Cerebellar cortex (tissue), 1 donor: Measurements from ENCODE around the gene SH3PXD2A.
"Not testable (repeated sequence)": the region's sequence is repeated elsewhere in the genome, so short reads cannot be mapped to it uniquely, and the experiment has no call there.

ENCODE experiments used
- DNase-seq: peaks from one replicate; pipeline ENCODE4 v3.0.0-alpha.2; 2015; ENCODE audit warnings: low spot score

The SH3PXD2A gene

GRCh38 chr10:103747193-103747865 is 108.0 kb downstream of the SH3PXD2A start:
- no peak for DNase-seq

- no peak for DNase-seq
These were observed 108.8 kb downstream of the SH3PXD2A start for GRCh38 chr10:103746598-103746997.

- DNase-seq: no peak
These were observed 109.8 kb downstream of the SH3PXD2A start for GRCh38 chr10:103745341-103746247.

DNA sequence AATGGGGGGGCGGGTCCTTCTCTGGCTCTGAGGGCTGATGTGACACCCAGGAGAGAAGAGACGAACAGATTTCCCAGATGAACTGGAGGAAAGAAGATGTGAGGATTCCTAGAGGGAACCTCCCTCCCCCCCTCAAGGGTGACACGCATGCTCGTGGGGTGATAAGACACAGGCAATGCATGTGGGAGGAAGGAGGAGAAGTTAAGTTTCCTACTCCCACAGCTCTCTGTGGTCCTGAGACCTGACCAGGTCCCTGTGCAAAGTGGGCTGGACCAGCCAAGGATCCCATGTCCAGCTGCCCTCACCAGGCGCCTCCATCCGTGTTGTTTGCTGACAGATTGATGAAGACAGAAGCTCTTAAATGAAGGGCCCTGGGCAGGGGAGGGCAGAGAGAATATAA is 112.6 kb downstream of the SH3PXD2A start:
- DNase-seq: no peak

DNA sequence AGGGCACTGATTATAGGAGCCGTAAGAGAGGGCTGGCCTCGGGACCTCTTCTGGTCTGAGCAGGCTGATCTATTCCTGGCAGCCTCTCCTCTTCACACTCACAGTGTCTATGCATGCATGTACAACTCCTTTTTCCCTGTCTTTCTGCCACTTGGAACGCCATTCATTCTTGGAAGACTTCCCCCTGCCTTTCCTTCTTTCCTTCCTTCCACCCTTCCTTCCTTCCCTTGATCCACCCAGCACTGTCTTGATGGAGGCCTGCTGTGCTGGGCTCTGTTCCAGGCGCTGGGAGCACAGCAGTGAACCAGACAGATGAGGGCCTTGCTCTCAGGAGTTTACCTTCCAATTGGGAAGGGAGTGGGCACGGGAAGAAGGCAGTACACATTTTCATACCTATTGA is 114.8 kb downstream of the SH3PXD2A start:
- no peak for DNase-seq

DNA sequence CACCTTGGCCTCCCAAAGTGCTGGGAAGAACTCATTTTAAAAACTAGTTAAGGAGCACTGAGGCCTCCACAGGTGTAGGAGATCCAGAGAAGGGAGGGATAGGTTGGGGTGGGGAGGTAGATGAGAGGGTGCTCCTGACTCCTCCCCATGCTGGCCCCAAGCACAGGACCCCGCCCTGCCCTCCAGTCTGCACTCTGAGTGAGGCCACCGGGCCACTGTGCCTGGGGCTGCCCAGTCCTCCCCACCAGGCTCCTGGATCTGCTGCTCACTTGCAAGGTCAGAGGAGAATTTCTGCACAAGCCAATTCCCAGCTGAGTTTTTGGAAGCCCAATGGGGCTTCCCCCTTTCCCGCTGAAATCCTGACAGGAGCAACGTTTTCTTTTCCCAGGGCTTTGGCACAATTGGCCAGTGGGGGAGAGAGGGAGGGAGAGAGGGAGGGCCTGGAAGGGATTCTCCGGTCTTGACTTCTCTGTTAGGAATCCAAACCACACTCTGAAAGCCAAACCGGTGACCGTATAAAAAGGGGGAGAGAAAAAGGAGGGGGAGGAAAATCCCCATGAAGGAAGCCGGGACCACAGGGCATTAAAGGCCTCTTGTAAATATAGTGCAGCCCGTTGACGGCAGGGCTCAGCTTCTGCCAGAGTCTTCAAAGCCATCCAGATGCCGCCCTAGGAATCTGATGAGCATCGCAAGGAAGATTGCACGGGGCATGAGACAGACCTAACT is 116.2 kb downstream of the SH3PXD2A start:
- DNase-seq: no peak

DNA sequence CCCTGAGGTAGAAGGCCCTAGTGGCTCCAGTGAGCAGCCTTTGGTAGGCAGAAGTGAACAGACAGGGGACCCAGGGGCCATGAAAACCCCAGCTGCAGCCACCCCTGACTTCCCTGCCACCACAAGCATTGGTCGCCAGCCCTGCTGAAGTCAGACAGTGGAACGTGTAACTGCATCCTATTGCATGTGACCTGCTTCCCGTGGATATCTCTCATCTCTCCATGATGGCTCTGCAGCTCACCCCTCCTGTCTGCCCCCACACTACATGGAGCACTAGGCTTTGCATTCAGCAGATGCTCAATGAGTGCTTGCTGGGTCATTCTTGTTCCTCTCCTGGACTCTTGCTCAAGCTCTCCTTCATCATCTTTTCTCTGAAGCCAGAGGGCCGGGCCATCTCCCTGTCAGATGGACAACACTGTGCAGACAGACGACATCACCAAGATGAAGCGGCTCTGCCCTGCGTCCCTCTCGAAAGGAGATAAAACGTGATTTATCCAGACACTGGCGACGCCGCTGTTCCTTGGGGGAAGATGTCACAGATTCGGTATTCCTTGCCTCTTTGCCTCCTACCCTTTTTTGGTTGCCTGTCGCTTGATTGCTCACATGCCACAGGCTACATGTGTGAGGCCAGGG is 117.5 kb downstream of the SH3PXD2A start:
- DNase-seq: no peak

DNA sequence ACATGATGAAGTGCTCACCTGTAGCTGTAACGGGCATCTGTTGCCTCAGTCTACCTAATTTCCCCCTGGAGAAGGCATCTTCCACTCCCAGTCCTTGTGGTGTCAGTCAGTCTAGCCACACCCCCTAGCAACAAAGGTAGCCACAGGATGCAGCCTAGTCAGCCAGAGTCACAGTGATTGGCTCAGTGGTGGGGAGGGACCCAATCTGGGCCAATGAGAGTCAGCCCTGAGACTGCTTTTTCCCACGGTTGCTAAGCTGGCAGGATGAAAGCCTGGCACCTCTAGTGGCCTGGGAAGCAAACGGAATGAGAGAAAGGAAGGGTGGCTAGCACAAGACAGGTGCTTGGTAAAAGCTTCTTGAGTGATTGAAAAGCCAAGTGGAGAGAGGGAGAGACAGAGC is 118.6 kb downstream of the SH3PXD2A start:
- peak; percentile 66 for DNase-seq

DNA sequence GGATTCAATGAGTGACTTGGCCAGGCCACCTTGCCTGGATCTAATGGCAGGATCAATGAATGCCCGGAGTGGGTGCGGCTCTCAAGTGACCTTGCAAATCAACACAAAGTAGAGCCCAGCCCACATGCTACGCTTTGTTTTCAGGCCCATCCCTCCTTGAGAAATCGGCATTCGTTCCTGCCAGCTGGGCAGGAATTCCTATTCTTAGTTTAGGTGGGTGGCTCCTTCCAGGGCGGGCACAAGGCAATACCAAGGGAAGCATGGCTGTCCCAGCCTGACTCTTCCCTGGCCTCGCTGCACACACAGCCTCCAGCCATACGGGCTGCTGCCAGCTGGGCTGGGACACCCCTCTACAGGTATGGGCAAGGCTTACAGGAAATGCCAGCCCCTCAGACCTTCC is 119.3 kb downstream of the SH3PXD2A start:
- no peak for DNase-seq

GRCh38 chr10:103734731-103735130 is 120.6 kb downstream of the SH3PXD2A start:
- no peak for DNase-seq

DNA sequence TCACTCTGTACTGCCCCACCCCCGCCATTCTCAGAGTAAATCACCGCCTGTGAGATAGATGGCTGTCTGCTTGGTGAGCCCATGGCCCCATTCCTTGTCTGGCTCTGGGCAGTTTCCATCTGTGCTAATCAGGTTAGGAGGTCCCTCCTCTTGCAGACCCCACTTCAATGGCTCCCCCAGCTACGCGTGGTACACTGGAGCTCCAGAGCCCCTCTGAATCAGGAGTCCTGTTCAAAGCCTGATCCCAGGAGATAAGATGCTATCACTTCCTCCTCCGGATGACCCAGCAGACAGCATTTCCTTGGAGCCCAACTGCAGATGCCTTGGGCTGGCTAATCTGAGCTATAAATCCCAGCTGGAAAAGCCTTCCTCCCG is 122.3 kb downstream of the SH3PXD2A start:
- DNase-seq: no peak

DNA sequence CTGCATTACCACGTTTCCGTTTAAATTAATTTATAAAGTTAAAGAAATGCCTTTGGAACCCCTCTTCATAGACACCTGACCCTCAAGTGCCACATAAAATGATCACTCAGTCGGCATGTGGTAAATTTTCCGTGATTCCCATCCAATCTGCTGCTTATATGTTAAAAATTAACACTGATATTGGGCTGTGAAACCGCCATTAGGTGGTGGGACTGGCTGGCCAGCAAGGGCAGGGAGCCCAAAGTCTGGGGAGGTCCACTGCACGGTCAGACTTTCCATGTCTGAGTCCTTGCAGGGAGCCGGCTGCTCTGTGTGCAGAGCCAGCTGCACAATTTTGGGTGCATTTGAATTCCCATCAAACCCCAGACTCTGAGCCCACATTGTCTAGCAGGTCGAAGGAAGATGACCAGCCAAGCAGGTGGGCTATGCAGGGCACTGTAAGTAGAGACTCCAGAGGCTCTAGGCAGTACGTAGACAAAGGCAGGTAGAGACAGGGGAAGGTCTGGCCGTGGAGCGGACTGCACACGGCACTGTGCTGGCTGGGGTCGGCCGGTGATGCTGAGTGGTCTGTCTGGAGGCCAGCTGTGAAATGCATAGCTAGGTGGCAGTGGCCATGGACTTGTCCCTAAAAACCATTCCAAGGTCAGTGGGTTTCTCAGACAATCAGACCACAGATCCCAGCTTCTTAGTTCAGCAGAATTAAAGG is 122.9 kb downstream of the SH3PXD2A start:
- no peak for DNase-seq

DNA sequence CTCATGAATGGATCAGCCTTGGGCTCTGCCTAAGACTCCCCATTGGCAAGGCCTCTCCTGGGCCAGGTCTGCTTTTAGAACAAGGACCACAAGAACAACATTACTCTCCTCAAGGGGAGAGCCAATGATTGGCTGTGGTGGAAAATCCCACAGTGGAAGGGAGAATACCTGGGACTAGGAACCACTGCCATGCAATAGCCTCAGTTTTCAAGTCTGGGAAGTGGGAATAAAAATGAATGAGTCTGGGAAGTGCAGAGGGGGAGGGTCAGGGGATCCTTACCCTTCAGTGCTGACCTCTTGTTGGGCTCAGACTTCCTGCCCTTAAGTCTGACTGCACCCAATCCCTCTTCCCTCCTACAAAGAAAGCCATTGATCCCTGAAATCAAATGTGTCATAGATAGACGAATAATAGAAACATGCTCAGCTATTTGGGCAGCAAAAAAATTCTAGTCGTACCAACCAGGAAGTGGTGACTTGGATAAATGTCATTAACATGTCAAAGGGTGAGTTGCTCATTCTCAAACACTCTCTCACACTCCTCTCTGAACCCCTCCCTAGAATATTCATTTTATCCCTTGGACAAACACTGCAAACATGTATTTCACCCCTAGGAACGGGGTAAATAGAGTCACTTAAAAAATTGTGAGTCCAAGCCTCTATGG is 123.6 kb downstream of the SH3PXD2A start:
- DNase-seq: no peak

DNA sequence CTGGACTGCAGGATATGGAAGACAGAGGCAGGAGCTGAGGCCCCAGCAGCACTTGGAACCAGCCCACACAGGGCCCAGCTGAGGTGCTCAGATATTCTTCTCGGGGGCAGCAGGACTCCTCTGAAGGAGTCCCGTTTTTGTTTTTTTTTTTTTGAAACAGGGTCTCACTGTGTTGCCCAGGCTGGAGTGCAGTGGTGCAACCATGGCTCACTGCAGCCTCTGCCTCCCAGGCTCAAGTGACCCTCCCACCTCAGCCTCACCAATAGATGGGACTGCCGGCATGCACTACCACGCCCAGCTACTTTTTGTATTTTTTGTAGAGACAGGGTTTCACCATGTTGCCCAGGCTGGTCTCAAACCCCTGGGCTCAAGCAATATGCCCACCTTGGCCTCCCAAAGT is 124.3 kb downstream of the SH3PXD2A start:
- not testable (repeated sequence) for DNase-seq

- no peak for DNase-seq
These were observed 125.5 kb downstream of the SH3PXD2A start for GRCh38 chr10:103729851-103730250.

DNA sequence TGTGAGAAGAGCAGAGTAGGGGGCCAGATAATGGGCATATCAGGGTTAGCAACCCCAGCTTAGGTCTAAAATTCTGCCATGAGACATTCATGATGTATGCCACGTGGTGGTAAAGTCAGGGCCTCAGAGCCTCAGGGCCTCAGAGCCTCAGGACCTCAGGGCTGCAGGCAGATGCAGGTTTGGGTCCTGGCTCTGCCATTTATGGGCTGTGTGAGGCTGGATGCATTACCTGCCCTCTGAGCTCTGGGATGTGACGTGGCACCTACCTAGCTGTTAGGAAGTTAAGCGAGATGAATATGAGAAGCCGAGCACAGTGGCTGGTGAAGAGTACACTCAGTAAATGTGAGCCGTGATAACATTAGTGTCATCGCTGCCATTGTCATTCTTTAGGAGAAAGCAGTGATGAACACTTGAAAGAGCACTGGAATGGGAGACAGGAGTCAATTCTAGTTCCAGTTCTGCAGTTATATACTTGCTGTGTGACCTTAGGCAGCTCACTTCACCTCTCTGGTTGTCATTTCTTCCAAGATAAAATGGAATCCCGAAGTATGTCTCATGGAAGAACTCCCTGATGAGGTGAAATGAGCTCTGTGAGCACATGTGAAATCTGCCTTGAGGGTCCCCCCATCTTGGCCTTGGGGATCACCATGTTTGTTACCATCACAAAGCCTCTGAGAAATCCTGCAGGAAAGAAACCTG is 127.2 kb downstream of the SH3PXD2A start:
- no peak for DNase-seq

GRCh38 chr10:103727546-103727963 is 127.8 kb downstream of the SH3PXD2A start:
- DNase-seq: peak; percentile 96

GRCh38 chr10:103726637-103727036 is 128.7 kb downstream of the SH3PXD2A start:
- DNase-seq: no peak

DNA sequence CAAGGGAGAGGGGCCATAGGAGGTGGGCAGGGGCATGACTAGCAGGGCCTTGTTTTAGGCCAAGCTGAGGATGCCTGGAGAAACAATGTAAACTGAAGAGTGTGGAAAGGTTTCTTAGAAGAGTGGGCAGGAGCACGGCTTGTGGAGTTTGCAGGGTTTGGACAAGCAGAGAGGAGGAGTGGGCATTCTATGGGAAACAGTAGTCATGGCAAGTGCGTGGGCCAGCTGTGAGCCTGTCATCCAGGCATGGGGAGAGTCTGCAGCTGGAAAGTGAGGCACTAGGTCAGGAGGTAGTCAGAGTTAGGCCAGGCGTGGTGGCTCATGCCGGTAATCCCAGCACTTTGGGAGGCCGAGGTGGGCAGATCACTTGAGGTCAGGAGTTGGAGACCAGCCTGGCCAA is 130.1 kb downstream of the SH3PXD2A start:
- DNase-seq: no peak

GRCh38 chr10:103724771-103725170 is 130.6 kb downstream of the SH3PXD2A start:
- DNase-seq: no peak
